HepG2 (cell line): ENCODE data around the gene PPARA. TPM values are rescaled to one million over a fixed set of nuclear protein-coding genes. Genes with fewer than 3 reads are reported as not detected.

ENCODE experiments used
- ADNP ChIP-seq: sonication (generic); formaldehyde crosslinking; IDR thresholded peaks from 2 replicates; pipeline ENCODE4 v1.4.0; 2020; ENCODE audit warnings: missing genetic modification reagents
- CBX2 ChIP-seq, 2 experiments: fragments of 200-600 bp in 1 of 2; sonication (generic); formaldehyde crosslinking in 1 of 2; IDR thresholded peaks; 2 replicates each; pipeline versions ENCODE4 v1.7.0 to v1.8.1; 2018 to 2022; ENCODE audit warnings: low read depth in 2 of 2, low read length in 1 of 2, mild to moderate bottlenecking in 1 of 2, missing genetic modification reagents in 1 of 2
- CREM ChIP-seq, 2 experiments: sonication (generic) in 1 of 2; formaldehyde crosslinking in 1 of 2; IDR thresholded peaks; 2 replicates each; pipeline versions ENCODE4 v1.4.0 to v1.6.1; 2016 to 2020; ENCODE audit warnings: antibody characterized with exemption in 1 of 2, mild to moderate bottlenecking in 1 of 2, missing genetic modification reagents in 1 of 2
- DRAP1 ChIP-seq: IDR thresholded peaks from 2 replicates; pipeline ENCODE4 v1.6.1; 2016; ENCODE audit warnings: missing genetic modification reagents, missing compliant biosample characterization
- ETV5 ChIP-seq: IDR thresholded peaks from 2 replicates; pipeline ENCODE4 v1.6.1; 2018; ENCODE audit warnings: missing biosample characterization, missing genetic modification reagents, inconsistent platforms, borderline replicate concordance
- FOXK2 ChIP-seq: fragments of 450-650 bp; IDR thresholded peaks from 2 replicates; pipeline ENCODE4 v1.6.1; 2016
- GATAD2A ChIP-seq: IDR thresholded peaks from 2 replicates; pipeline ENCODE4 v1.6.1; 2016
- GPN1 ChIP-seq: sonication (generic); formaldehyde crosslinking; IDR thresholded peaks from 2 replicates; pipeline ENCODE4 v1.5.1; 2020; ENCODE audit warnings: missing genetic modification reagents, borderline replicate concordance
- HNF4A ChIP-seq: sonication (generic); formaldehyde crosslinking; IDR thresholded peaks from 2 replicates; pipeline ENCODE4 v1.4.0; 2020; ENCODE audit warnings: missing genetic modification reagents
- HNRNPLL ChIP-seq: fragments of 200-400 bp; formaldehyde crosslinking; IDR thresholded peaks from 2 replicates; pipeline ENCODE4 v1.6.1; 2017; ENCODE audit warnings: mild to moderate bottlenecking, low read depth, low read length; ENCODE audit not compliant: poor library complexity, severe bottlenecking
- KAT2B ChIP-seq: fragments of 150-350 bp; IDR thresholded peaks from 2 replicates; pipeline ENCODE4 v1.6.1; 2014; ENCODE audit warnings: low read depth, low read length, borderline replicate concordance
- NRL ChIP-seq: sonication (generic); formaldehyde crosslinking; IDR thresholded peaks from 2 replicates; pipeline ENCODE4 v1.5.0; 2020; ENCODE audit warnings: missing genetic modification reagents, mild to moderate bottlenecking, moderate library complexity, borderline replicate concordance
- POGZ ChIP-seq: sonication (generic); formaldehyde crosslinking; IDR thresholded peaks from 2 replicates; pipeline ENCODE4 v1.4.0; 2020; ENCODE audit warnings: mild to moderate bottlenecking, missing genetic modification reagents
- SAFB2 ChIP-seq: sonication (generic); formaldehyde crosslinking; IDR thresholded peaks from 2 replicates; pipeline ENCODE4 v1.5.1; 2020; ENCODE audit warnings: missing genetic modification reagents, low read depth, mild to moderate bottlenecking, borderline replicate concordance
- TAF1 ChIP-seq: sonication (generic); formaldehyde crosslinking; IDR thresholded peaks from 2 replicates; pipeline ENCODE4 v1.4.0; 2020; ENCODE audit warnings: missing genetic modification reagents
- ZBTB20 ChIP-seq: sonication (generic); formaldehyde crosslinking; IDR thresholded peaks from 2 replicates; pipeline ENCODE4 v1.8.1; 2023; ENCODE audit warnings: missing genetic modification reagents, low read depth, mild to moderate bottlenecking, borderline replicate concordance
- ZNF12 ChIP-seq: sonication (generic); formaldehyde crosslinking; IDR thresholded peaks from 2 replicates; pipeline ENCODE4 v1.5.0; 2020; ENCODE audit warnings: missing genetic modification reagents
- ZNF329 ChIP-seq: sonication (generic); formaldehyde crosslinking; IDR thresholded peaks from 2 replicates; pipeline ENCODE4 v1.9.0; 2021; ENCODE audit warnings: low read depth, mild to moderate bottlenecking, missing genetic modification reagents
- ZNF460 ChIP-seq: sonication (generic); formaldehyde crosslinking; IDR thresholded peaks from 2 replicates; pipeline ENCODE4 v1.5.1; 2020; ENCODE audit warnings: missing genetic modification reagents, mild to moderate bottlenecking, borderline replicate concordance
- ZNF567 ChIP-seq: sonication (generic); formaldehyde crosslinking; IDR thresholded peaks from 2 replicates; pipeline ENCODE4 v1.8.1; 2023; ENCODE audit warnings: mild to moderate bottlenecking, missing genetic modification reagents, borderline replicate concordance
- ZNF577 ChIP-seq: sonication (generic); formaldehyde crosslinking; IDR thresholded peaks from 2 replicates; pipeline ENCODE4 v1.4.0; 2020; ENCODE audit warnings: mild to moderate bottlenecking, low read depth, missing genetic modification reagents, borderline replicate concordance
- ZNF770 ChIP-seq: sonication (generic); formaldehyde crosslinking; IDR thresholded peaks from 2 replicates; pipeline ENCODE4 v1.5.0; 2020; ENCODE audit warnings: mild to moderate bottlenecking, missing genetic modification reagents
- ZNF784 ChIP-seq: sonication (generic); formaldehyde crosslinking; IDR thresholded peaks from 2 replicates; pipeline ENCODE4 v1.5.1; 2020; ENCODE audit warnings: missing genetic modification reagents, mild to moderate bottlenecking, borderline replicate concordance
- ZSCAN9 ChIP-seq: IDR thresholded peaks from 2 replicates; pipeline ENCODE4 v1.6.1; 2016; ENCODE audit warnings: borderline replicate concordance
- polyA plus RNA-seq, 8 experiments: library from polyadenylated mRNA; depleted of rRNA in 3 of 8; stranded (reverse) in 7 of 8; unstranded in 1 of 8; fragments of >200 nt; fragmentation: Illumina TruSeq in 4 of 8; extraction: Trizol in 4 of 8; gene quantifications; 2 replicates each; pipeline versions ENCODE4 v1.2.1 to v1.2.3, GENCODE V29; 2011 to 2016; ENCODE audit warnings: low read depth in 4 of 8, missing spikeins in 1 of 8, mixed read lengths in 1 of 8; ENCODE audit not compliant: insufficient read depth in 1 of 8
- total RNA-seq, 5 experiments: library from RNA; depleted of rRNA; stranded (reverse); fragments of >200 nt; fragmentation: Illumina TruSeq; extraction: Trizol; gene quantifications; 2 replicates each; pipeline ENCODE4 v1.2.3, GENCODE V29; 2016; ENCODE audit warnings: low read depth in 1 of 5

PPARA gene
- total and polyA plus RNA-seq, 2 of the 13 experiments (the other 11 are each of a cell fraction or from before 2014, with no cell fraction given) = 18.2 to 24.7 TPM

GRCh38 chr22:46147471-46148267 is 2.7 kb upstream of the PPARA start (continued):
- TF ChIP-seq ZBTB20 (CRISPR knock-in tag) = peak; percentile 25; the same call in 1 of the 2 replicates
- peak; percentile 64; the same call in 1 of the 2 replicates for TF ChIP-seq DRAP1 (CRISPR knock-in tag)
- no peak; the same call in 1 of the 2 replicates for TF ChIP-seq GPN1
- TF ChIP-seq KAT2B = no peak
- peak; percentile 56 for TF ChIP-seq GATAD2A (CRISPR knock-in tag)
- no peak for TF ChIP-seq FOXK2
- peak; percentile 63; the same call in 1 of the 2 replicates for TF ChIP-seq ZNF329
- no peak for TF ChIP-seq ZNF460
- TF ChIP-seq ZNF770 (CRISPR knock-in tag) = no peak; the same call in 1 of the 2 replicates
- TF ChIP-seq ZNF12 (CRISPR knock-in tag) = no peak
- peak; percentile 79; the same call in 1 of the 2 replicates for TF ChIP-seq ZNF784 (CRISPR knock-in tag)
- no peak for TF ChIP-seq ZNF577
- TF ChIP-seq ZNF567 (CRISPR knock-in tag) = no peak
- no peak for TF ChIP-seq HNRNPLL
- TF ChIP-seq POGZ = no peak
- peak; percentile 54; the same call in 1 of the 2 replicates for TF ChIP-seq TAF1 (CRISPR knock-in tag)
- no peak for TF ChIP-seq ZSCAN9 (CRISPR knock-in tag)
- peak; percentile 75; the same call in 1 of the 2 replicates for TF ChIP-seq ETV5
- TF ChIP-seq CBX2 (IDR thresholded peaks at IDR 0.05; ENCODE audit: low read depth, low read length) = no peak
- TF ChIP-seq CBX2 (CRISPR knock-in tag; IDR thresholded peaks at IDR 0.05; ENCODE audit: low read depth) = peak; percentile 49; the same call in 1 of the 2 replicates
- peak; percentile 96 for TF ChIP-seq HNF4A (CRISPR knock-in tag)
- TF ChIP-seq SAFB2 (CRISPR knock-in tag) = no peak
- TF ChIP-seq ADNP (CRISPR knock-in tag) = no peak
- peak; percentile 34; the same call in 1 of the 2 replicates for TF ChIP-seq NRL (CRISPR knock-in tag)
- no peak for TF ChIP-seq CREM (IDR thresholded peaks at IDR 0.05)
- TF ChIP-seq CREM (CRISPR knock-in tag; IDR thresholded peaks at IDR 0.05) = no peak
